HepG2 (cell line): ENCODE data around the gene TGIF1. TPM values are rescaled to one million over a fixed set of nuclear protein-coding genes. Genes with fewer than 3 reads are reported as not detected.

Source experiments
- ATAC-seq: fragments of 200-7000 bp; cut with Tn5 transposase; 3 replicates; pipeline ENCODE4 v1.9.1; 2020; ENCODE audit warnings: mild to moderate bottlenecking, moderate library complexity
- BruUV-seq: library from RNA; stranded (reverse); fragments of 400-500 nt; replicated peaks from 2 replicates; lab custom pipeline; 2021; lab: Mats Ljungman, UMichigan
- CTCF ChIA-PET: fragments of 300-600 bp; formaldehyde crosslinking; extraction: SDS; loops from one replicate; lab custom pipeline; 2021; ENCODE audit warnings: low total read pairs, inconsistent platforms, low intra/inter-chr PET ratio; lab: Yijun Ruan, JAX
- POLR2A ChIA-PET: fragments of 350-600 bp; sonication (Branson Sonifier 250); formaldehyde crosslinking; loops from one replicate; lab custom pipeline; 2020; ENCODE audit warnings: antibody characterized with exemption, inconsistent platforms; lab: Yijun Ruan, JAX
- DNase-seq: peaks from one replicate; pipeline ENCODE4 v3.0.0-alpha.2; 2015; ENCODE audit warnings: low spot score
- FAIRE-seq: peaks from 3 replicates; lab custom pipeline; 2011; peaks lifted over from hg19 to GRCh38; lab: Jason Lieb, UNC
- H2AFZ ChIP-seq: one replicate; pipeline ENCODE4 v1.6.1; 2011; ENCODE audit warnings: low read length, inconsistent platforms
- H3K27ac ChIP-seq: fragments of 300-600 bp; 3 replicates; pipeline ENCODE4 v1.8.0; 2011; ENCODE audit warnings: mixed run types, mild to moderate bottlenecking, mixed read lengths, low read length, inconsistent platforms; ENCODE audit not compliant: insufficient read depth; ENCODE audit errors: extremely low read length
- H3K27me3 ChIP-seq, 2 experiments: fragments of 200-600 bp in 1 of 2; 2 replicates in 1 of 2; 3 replicates in 1 of 2; pipeline versions ENCODE4 v1.6.0 to v1.8.0; 2011; ENCODE audit warnings: low read length in 2 of 2, mild to moderate bottlenecking in 2 of 2, moderate library complexity in 2 of 2, inconsistent platforms in 1 of 2; ENCODE audit not compliant: insufficient read depth in 2 of 2, control insufficient read depth in 1 of 2
- H3K36me3 ChIP-seq, 2 experiments: fragments of 200-600 bp in 1 of 2; replicated peaks in 1 of 2; 2 replicates in 1 of 2; 3 replicates in 1 of 2; pipeline versions ENCODE4 v1.5.1 to v1.8.0; 2011; ENCODE audit warnings: low read length in 2 of 2, inconsistent platforms in 1 of 2; ENCODE audit not compliant: insufficient read depth in 2 of 2, control insufficient read depth in 1 of 2
- H3K4me1 ChIP-seq: 2 replicates; pipeline ENCODE4 v1.5.1; 2012; ENCODE audit warnings: low read length, inconsistent platforms; ENCODE audit not compliant: insufficient read depth
- H3K4me2 ChIP-seq: 2 replicates; pipeline ENCODE4 v1.6.0; 2011; ENCODE audit warnings: low read depth, low read length, inconsistent platforms
- H3K4me3 ChIP-seq, 3 experiments: fragments of 200-600 bp in 1 of 3; sonication (generic), shearing (Covaris generic) in 1 of 3; replicated peaks in 1 of 3; 2 replicates each; pipeline ENCODE4 v1.5.1; 2011 to 2016; ENCODE audit warnings: low read length in 3 of 3, inconsistent platforms in 2 of 3, low read depth in 2 of 3, mild to moderate bottlenecking in 2 of 3, control low read depth in 1 of 3, mixed read lengths in 1 of 3; ENCODE audit not compliant: insufficient read depth in 1 of 3
- H3K79me2 ChIP-seq: one replicate; pipeline ENCODE4 v1.6.1; 2011; ENCODE audit warnings: low read length, inconsistent platforms; ENCODE audit not compliant: insufficient read depth
- H3K9ac ChIP-seq: 2 replicates; pipeline ENCODE4 v1.6.0; 2011; ENCODE audit warnings: mild to moderate bottlenecking, low read depth, low read length, inconsistent platforms; ENCODE audit not compliant: insufficient read depth
- H3K9me3 ChIP-seq: 2 replicates; pipeline ENCODE4 v1.5.1; 2012; ENCODE audit warnings: mild to moderate bottlenecking, low read length
- H4K20me1 ChIP-seq: 2 replicates; pipeline ENCODE4 v1.6.0; 2011; ENCODE audit warnings: inconsistent platforms, mild to moderate bottlenecking, low read length, moderate library complexity; ENCODE audit not compliant: insufficient read depth
- AHDC1 ChIP-seq: sonication (generic); formaldehyde crosslinking; IDR thresholded peaks from 2 replicates; pipeline ENCODE4 v1.5.1; 2020; ENCODE audit warnings: mild to moderate bottlenecking, missing genetic modification reagents, borderline replicate concordance
- CHCHD3 ChIP-seq: sonication (generic); formaldehyde crosslinking; IDR thresholded peaks from 2 replicates; pipeline ENCODE4 v1.8.0; 2022; ENCODE audit warnings: mild to moderate bottlenecking, missing genetic modification reagents, moderate library complexity
- HMGXB4 ChIP-seq, 2 experiments: sonication (generic) in 1 of 2; formaldehyde crosslinking in 1 of 2; IDR thresholded peaks; 2 replicates each; pipeline versions ENCODE4 v1.4.0 to v1.6.1; 2018 to 2020; ENCODE audit warnings: missing genetic modification reagents in 2 of 2, borderline replicate concordance in 1 of 2, low read depth in 1 of 2, mild to moderate bottlenecking in 1 of 2, missing biosample characterization in 1 of 2
- REST ChIP-seq, 2 experiments: IDR thresholded peaks; 2 replicates each; pipeline ENCODE4 v1.6.1; 2011 to 2012; ENCODE audit warnings: low read length in 2 of 2, borderline replicate concordance in 1 of 2, low read depth in 1 of 2, mild to moderate bottlenecking in 1 of 2, moderate library complexity in 1 of 2
- TEAD2 ChIP-seq: sonication (generic); formaldehyde crosslinking; IDR thresholded peaks from 2 replicates; pipeline ENCODE4 v1.9.0; 2021; ENCODE audit warnings: missing genetic modification reagents
- ZBTB7B ChIP-seq: sonication (generic); formaldehyde crosslinking; IDR thresholded peaks from 2 replicates; pipeline ENCODE4 v1.4.0; 2020; ENCODE audit warnings: missing genetic modification reagents
- ZNF160 ChIP-seq: sonication (generic); formaldehyde crosslinking; IDR thresholded peaks from 2 replicates; pipeline ENCODE4 v1.8.0; 2022; ENCODE audit warnings: mild to moderate bottlenecking, inconsistent platforms, missing genetic modification reagents
- WGBS: methylation state at CpG from one replicate; pipeline ENCODE4 v1.1.6; 2017; ENCODE audit warnings: low lambda C conversion rate; 5-methylcytosine and 5-hydroxymethylcytosine counted together
- in situ Hi-C: cut with HindIII; loops from 2 replicates; pipeline ENCODE4 v1.10.0; 2017; ENCODE audit warnings: low pct_unique_long_range_greater_than_20kb; ENCODE audit not compliant: extremely low pct_ligation_motif_present
- intact Hi-C: fragments of 100-400 bp; cut with micrococcal nuclease; formaldehyde crosslinking; loops from one replicate; pipeline ENCODE4 v1.10.0; 2022; ENCODE audit not compliant: unreplicated experiment
- polyA plus RNA-seq, 8 experiments: library from polyadenylated mRNA; depleted of rRNA in 3 of 8; stranded (reverse) in 7 of 8; unstranded in 1 of 8; fragments of >200 nt; fragmentation: Illumina TruSeq in 4 of 8; extraction: Trizol in 4 of 8; gene quantifications; 2 replicates each; pipeline versions ENCODE4 v1.2.1 to v1.2.3, GENCODE V29; 2011 to 2016; ENCODE audit warnings: low read depth in 4 of 8, missing spikeins in 1 of 8, mixed read lengths in 1 of 8; ENCODE audit not compliant: insufficient read depth in 1 of 8
- total RNA-seq, 5 experiments: library from RNA; depleted of rRNA; stranded (reverse); fragments of >200 nt; fragmentation: Illumina TruSeq; extraction: Trizol; gene quantifications; 2 replicates each; pipeline ENCODE4 v1.2.3, GENCODE V29; 2016; ENCODE audit warnings: low read depth in 1 of 5

TGIF1 gene
- total and polyA plus RNA-seq, 2 of the 13 experiments (the other 11 are each of a cell fraction or from before 2014, with no cell fraction given), result 50.0 to 76.1 TPM

- Histone ChIP-seq H3K4me2 (peak overlapping the region; percentile 72), H3K9ac (peak overlapping the region; percentile 96), H3K27me3 (no peaks in the 10 kb centered on the region; a peak in 1 of 5 replicates), H2AFZ (no peak overlapping the region), H3K27ac (peak overlapping the region; percentile 90), H4K20me1 (peaks cover 26% of the 10 kb centered on the region), H3K4me1 (peaks cover 33% of the 10 kb centered on the region), H3K9me3 (no peaks in the 10 kb centered on the region), H3K79me2 (peaks cover 81% of the 10 kb centered on the region), H3K4me3 (peak overlapping the region; percentile 82 to 93 (median 93)), H3K36me3 (peaks cover 0 to 10% of the 10 kb centered on the region in 2 experiments; a peak in 2 of 5 replicates)
- in situ Hi-C loops (loop anchor here (5.0 to 25.0 kb wide), 5 partner anchors 140 to 390 kb away; no protein-coding TSS in a partner anchor), intact Hi-C loops (no loop called here)
- no TSS peak for BruUV-seq
- POLR2A ChIA-PET, result interaction anchor here (0.8 to 5.8 kb wide), 7 partner anchors 28 to 213 kb away, joined by 3 to 79 read pairs (median 7); partner anchors contain the start of gene MYL12A
- CTCF ChIA-PET, result no interaction called here
- DNase-seq (no peak), FAIRE-seq (no peak), ATAC-seq (no peak)
- 1% methylated on average over 31 of the region's 53 CpGs for WGBS
- no peak for TF ChIP-seq REST (IDR thresholded peaks at IDR 0.05; ENCODE audit: borderline replicate concordance in 1 of 2, low read depth in 1 of 2, low read length in 2 of 2)
- TF ChIP-seq ZBTB7B (CRISPR knock-in tag), result 0 out of 2 replicates have a peak, but pooled peaks have one; percentile 24
- peak; percentile 61; the same call in 1 of the 2 replicates for TF ChIP-seq ZNF160 (CRISPR knock-in tag)
- 0 out of 2 replicates have a peak, but pooled peaks have one; percentile 18 for TF ChIP-seq AHDC1 (CRISPR knock-in tag)
- TF ChIP-seq CHCHD3 (CRISPR knock-in tag), result no peak
- no peak for TF ChIP-seq TEAD2 (CRISPR knock-in tag)
- peak in 1 of 2 experiments; percentile 37; a peak in 2 of 4 replicates for TF ChIP-seq HMGXB4 (CRISPR knock-in tag; IDR thresholded peaks at IDR 0.05; ENCODE audit: borderline replicate concordance in 1 of 2, low read depth in 1 of 2)
These were observed 2.2 kb downstream of the TGIF1 start for GRCh38 chr18:3451989-3452749.
